ENCODE data around the gene C22orf23. TPM values are rescaled to one million over a fixed set of nuclear protein-coding genes. Genes with fewer than 3 reads are reported as not detected.

C22orf23 gene
- total RNA-seq, 2 experiments from 2014 or later, result not detected

GRCh38 chr22:37910890-37911672, 42.3 kb downstream of the C22orf23 start:
- Mint-ChIP-seq H3K36me3 (ENCODE audit: low read depth) (peaks cover 2% of the 10 kb centered on the region), H3K4me1 (ENCODE audit: low read depth) (peaks cover 29% of the 10 kb centered on the region), H3K4me3 (no peak overlapping the region), H3K9me3 (no peaks in the 10 kb centered on the region), H3K27me3 (no peaks in the 10 kb centered on the region), H3K27ac (peak overlapping the region; percentile 55)
- DNase-seq (no peak), ATAC-seq (no peak)
- ChIA-PET POLR2A (no interaction called here), CTCF (interaction anchor here (0.8 to 1.6 kb wide), 4 partner anchors 14 to 94 kb away, joined by 3 to 6 read pairs (median 4); no protein-coding TSS in a partner anchor)
- intact Hi-C loops (cut with micrococcal nuclease), result no loop called here
- no peak for TF ChIP-seq CTCF (IDR thresholded peaks at IDR 0.05)

GRCh38 chr22:37909766-37910165, 43.6 kb downstream of the C22orf23 start:
- POLR2A ChIA-PET, result no interaction called here
- intact Hi-C loops (cut with micrococcal nuclease), result no loop called here
- ATAC-seq (no peak), DNase-seq (no peak)
- H3K27ac Mint-ChIP-seq, result no peak overlapping the region
- TF ChIP-seq CTCF (IDR thresholded peaks at IDR 0.05), result no peak
- H3K36me3 Mint-ChIP-seq (ENCODE audit: low read depth), result peaks cover 2% of the 10 kb centered on the region
- no peaks in the 10 kb centered on the region for H3K9me3 Mint-ChIP-seq
- CTCF ChIA-PET, result interaction anchor here (1.3 kb wide), 1 partner anchor 25 kb away, joined by 6 read pairs; no protein-coding TSS in a partner anchor
- no peaks in the 10 kb centered on the region for H3K27me3 Mint-ChIP-seq
- no peak overlapping the region for H3K4me3 Mint-ChIP-seq
- peaks cover 38% of the 10 kb centered on the region for H3K4me1 Mint-ChIP-seq (ENCODE audit: low read depth)

GRCh38 chr22:37907036-37907954, 46.1 kb downstream of the C22orf23 start:
- Mint-ChIP-seq H3K36me3 (ENCODE audit: low read depth) (no peaks in the 10 kb centered on the region), H3K4me3 (peak overlapping the region; percentile 71), H3K9me3 (no peaks in the 10 kb centered on the region), H3K27me3 (no peaks in the 10 kb centered on the region), H3K27ac (peak overlapping the region; percentile 63), H3K4me1 (ENCODE audit: low read depth) (peaks cover 33% of the 10 kb centered on the region)
- DNase-seq, result no peak
- POLR2A ChIA-PET, result interaction anchor here (0.6 to 2.8 kb wide), 4 partner anchors 10 to 903 kb away, joined by 3 to 7 read pairs (median 3); no protein-coding TSS in a partner anchor
- ATAC-seq, result no peak
- CTCF ChIA-PET, result interaction anchor here (0.9 to 2.2 kb wide), 5 partner anchors 8 to 264 kb away, joined by 3 to 8 read pairs (median 6); no protein-coding TSS in a partner anchor
- TF ChIP-seq CTCF (IDR thresholded peaks at IDR 0.05), result no peak
- intact Hi-C loops (cut with micrococcal nuclease), result no loop called here

GRCh38 chr22:37906364-37907008, 46.9 kb downstream of the C22orf23 start:
- intact Hi-C loops (cut with micrococcal nuclease), result no loop called here
- no peak for TF ChIP-seq CTCF (IDR thresholded peaks at IDR 0.05)
- H3K4me3 Mint-ChIP-seq, result peak overlapping the region; percentile 71
- no peaks in the 10 kb centered on the region for H3K27me3 Mint-ChIP-seq
- ATAC-seq, result peak; percentile 31
- peak; percentile 51 for DNase-seq
- H3K4me1 Mint-ChIP-seq (ENCODE audit: low read depth), result peaks cover 25% of the 10 kb centered on the region
- H3K27ac Mint-ChIP-seq, result peak overlapping the region; percentile 63
- ChIA-PET CTCF (interaction anchor here (0.6 to 2.2 kb wide), 8 partner anchors 9 to 732 kb away, joined by 3 to 16 read pairs (median 6); partner anchors contain the start of genes C22orf23 and POLR2F), POLR2A (interaction anchor here (0.6 to 2.8 kb wide), 8 partner anchors 8 to 48 kb away, joined by 3 to 15 read pairs (median 4); partner anchors contain the start of genes C22orf23 and POLR2F)
- H3K9me3 Mint-ChIP-seq, result no peaks in the 10 kb centered on the region
- no peaks in the 10 kb centered on the region for H3K36me3 Mint-ChIP-seq (ENCODE audit: low read depth)

Measured in activated CD8-positive, alpha-beta T cell treated with anti-CD3 and anti-CD28 coated beads for 36 hours (primary cell).